SK-MEL-5 (cell line): ENCODE results near the gene C1QL1. TPM values are rescaled to one million over a fixed set of nuclear protein-coding genes. Genes with fewer than 3 reads are reported as not detected.

Experiments
- DNase-seq: peaks from one replicate; pipeline ENCODE4 v3.0.0-alpha.2; 2016; ENCODE audit warnings: low read depth, low spot score
- in situ Hi-C: cut with HindIII; loops from 2 replicates; pipeline ENCODE4 v1.10.0; 2016; ENCODE audit warnings: low sequenced_read_pairs, high pct_unique_total_duplicates, low pct_unique_long_range_greater_than_20kb
- total RNA-seq: library from RNA; depleted of rRNA; stranded (reverse); fragments of >200 nt; shearing (Covaris generic); gene quantifications from 2 replicates; pipeline ENCODE4 v1.2.3, GENCODE V29; 2014

Gene C1QL1
- total RNA-seq, 1 experiment from 2014 or later: 5.0 TPM

DNA sequence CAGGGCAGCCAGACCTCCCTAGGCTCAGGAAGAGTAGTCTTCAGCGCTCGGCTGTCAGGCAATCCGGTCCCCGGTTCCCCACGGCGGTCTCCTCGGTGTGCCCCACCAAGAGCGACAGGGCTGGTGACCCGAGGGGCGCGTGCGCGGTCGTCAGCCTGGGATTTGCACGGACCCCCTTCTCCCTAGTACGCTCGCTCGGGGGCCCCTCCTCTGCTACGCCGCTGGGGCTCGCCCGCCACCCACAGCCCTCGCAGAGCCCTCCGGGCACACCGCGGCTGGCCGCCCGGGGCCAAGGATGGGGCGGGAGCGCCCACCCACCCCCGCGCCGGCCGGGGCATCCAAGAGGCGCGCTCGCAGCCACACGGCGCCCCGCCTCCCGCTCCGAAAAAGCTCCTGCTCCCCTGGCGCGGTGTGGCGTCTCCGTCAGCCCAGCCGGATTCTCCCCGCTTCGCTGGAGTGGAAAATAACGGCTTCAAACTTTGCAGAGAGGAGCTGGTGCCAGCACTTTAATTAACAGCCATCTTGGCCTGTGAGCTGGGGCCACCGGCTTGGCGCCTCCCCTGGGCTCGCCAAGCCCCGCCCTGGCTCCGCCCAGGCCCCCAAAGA is 2.1 kb upstream of the C1QL1 start:
- in situ Hi-C loops: no loop called here
- DNase-seq: no peak

DNA sequence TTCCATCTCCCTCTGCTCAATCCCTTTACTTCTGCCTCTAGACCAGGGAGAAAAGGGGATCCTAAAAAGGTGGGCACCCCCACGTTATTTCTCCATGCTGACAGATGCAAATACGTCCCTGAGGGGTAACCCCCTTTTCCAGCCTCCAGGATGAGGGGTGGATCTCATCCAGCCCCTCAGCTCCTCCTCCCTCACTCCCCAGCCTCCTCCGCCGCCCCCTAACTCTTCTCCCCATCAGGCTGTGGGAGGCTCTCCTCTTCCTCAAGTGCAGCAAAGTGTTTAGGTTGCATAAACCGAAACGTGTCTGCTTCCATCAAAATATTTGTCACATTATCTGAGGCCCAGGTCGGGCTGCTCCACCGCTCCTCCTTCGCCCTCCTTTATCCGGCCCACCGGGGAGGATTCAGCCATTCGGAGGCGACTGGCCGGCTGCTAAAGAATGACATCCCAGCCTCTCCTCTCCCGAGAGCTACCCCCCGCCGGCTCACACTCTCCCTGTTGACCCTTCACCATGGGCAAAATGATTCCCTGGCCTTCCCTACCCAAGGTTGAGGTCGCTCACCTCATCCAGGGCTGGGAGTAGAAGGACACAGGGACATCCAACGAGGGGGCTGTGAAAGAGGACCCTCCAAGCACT is 1.2 kb upstream of the C1QL1 start:
- no peak for DNase-seq
- in situ Hi-C loops: no loop called here

DNA sequence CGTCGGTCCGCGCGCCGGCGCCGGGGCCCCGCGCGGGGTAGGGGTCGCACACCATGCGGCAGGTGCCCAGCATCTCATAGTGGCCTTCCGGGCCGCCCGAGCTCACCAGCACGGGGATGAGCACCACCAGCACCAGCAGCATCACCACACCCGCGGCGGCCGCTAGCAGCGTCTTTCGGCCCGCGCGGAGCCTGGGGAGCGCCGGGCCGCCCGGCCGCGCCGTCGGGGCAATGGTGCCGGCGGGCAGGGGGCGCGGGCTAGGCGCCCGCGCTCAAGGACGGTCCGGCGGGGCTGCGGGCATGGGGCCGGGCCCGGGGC is 237 bp downstream of the C1QL1 start:
- in situ Hi-C loops: no loop called here
- no peak for DNase-seq

DNA sequence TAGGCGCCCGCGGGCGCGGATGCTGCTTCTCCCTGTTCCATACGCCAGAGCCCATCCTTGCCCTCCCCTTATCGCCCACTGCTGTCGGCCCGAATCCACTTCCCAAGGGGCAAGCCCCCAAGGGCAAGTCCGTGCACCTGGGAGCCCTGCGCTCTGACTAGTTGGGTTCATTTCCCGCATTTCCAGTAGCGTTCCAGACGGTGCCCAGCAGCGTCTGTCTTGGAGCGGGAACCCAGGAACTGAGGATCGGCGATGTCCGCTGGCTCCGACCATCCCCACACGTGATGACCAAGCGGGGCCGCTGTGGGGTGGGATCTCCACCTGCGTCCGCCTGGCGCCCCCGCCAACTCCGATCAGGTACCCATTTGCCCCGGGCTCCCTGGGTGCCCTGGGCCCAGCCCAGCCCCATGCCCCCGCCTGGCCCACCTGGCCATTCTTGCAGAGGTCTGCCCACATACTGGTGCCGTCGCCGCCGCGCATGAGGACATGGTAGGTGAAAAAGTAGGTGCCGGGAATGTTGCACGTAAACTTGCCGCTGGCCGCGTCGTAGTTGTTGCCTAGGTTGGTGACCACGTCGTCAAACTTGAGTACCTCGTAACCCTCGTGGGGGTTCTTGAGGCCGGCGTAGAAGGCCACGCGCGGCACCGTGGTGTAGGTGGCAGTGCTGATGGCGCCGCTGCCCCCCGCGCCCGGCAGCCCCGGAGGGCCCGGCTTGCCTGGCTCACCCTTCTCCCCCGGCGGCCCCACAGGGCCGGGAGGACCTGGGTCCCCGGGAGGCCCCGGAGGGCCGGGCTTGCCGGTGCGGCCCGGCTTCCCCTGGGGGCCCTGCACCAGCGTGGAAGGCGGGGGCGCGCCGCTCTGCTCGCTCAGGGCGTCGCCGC is 837 bp downstream of the C1QL1 start:
- DNase-seq: no peak
- in situ Hi-C loops: no loop called here

DNA sequence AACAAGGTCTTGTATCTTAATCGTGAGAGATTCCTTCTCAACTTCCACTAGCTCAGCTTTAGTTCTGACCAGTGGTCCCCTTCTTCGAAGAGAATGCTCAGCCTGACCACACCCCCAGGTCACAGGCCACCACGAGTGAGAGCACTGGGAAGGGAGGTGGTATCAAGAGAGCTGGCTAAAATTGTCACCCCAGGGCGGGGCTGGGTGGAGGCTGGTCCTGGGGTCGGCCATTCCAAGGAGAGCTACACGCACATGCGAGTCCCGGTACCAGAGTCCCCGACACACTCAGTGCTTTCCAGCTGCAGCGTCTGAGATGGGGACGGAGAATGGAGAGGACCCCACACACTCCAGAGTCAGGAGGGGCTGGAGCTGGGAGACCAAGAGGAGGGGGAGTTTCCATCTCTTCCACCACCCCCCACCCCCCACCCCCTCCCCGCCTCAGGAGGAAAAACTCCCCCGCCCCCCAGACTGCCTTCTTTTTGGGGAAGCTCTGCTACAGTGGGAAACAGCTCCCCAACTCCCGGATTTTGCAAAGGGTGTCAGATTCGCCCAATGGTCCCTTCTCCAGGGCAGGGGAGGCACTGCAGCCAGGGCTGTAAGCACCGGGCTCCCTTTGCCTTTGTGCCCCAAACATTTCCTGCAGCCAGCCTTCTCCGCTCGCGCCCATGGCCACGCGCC is 1.6 kb downstream of the C1QL1 start:
- in situ Hi-C loops: no loop called here

DNA sequence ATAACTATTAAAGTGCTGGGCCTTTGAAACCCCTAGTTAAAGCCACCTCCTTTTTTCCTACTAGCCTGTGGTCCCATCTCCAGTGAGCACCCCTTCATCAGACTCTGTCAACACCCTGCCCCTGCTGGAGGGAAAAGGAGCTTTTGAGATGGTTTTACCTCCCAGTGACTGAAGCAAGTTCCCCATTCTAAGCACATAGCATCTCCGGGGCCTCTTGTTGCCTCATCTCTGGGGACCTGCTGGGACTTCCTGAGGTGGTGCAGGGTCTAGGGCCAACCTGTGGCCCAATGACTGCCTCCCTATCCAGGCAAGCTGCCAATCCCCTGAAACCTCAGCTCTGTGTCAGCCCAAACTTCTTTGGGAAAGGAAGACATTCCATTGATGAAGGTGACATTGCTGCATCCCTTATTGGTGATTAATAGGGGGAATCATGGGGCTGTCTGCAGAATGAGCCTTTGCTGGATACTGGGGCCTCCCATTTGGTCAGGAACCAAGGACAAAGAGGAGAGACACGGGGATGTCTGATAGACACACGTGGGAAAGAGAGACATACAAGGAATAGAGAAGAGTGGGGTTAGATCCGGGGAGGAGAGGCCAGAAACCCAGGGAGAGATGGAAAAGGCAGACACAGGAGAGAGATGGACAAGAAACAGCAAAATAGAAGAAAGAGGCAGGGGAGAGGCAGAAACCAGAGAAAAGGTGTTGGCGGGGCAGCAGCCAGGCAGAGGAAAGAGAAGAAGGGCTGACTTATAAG is 2.4 kb downstream of the C1QL1 start:
- DNase-seq: no peak
- in situ Hi-C loops: no loop called here

More for the DNA sequence above, 1.6 kb downstream of the C1QL1 start:
- DNase-seq: no peak

DNA sequence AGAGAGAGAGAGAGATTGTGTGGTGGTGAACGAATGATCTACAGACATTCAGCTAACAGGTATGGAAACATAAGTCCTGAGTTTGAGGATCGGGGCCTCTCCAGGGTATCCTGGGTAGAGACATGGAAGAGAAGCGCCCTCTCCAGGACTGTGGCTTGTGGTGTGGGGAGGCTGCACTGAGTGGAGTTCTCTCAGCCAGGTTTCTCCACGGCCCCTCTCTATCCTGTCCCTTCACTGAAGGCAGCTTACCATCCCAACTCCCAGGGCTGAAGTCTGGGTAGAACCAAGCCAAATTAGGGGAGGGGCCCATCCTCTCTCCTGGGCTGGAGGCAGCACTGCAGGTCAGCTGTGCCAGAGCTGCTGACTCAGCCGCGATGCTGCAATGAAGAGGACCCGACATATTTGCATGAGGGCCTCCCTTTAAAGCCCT is 6.2 kb downstream of the C1QL1 start:
- DNase-seq: peak; percentile 53
- in situ Hi-C loops: no loop called here

DNA sequence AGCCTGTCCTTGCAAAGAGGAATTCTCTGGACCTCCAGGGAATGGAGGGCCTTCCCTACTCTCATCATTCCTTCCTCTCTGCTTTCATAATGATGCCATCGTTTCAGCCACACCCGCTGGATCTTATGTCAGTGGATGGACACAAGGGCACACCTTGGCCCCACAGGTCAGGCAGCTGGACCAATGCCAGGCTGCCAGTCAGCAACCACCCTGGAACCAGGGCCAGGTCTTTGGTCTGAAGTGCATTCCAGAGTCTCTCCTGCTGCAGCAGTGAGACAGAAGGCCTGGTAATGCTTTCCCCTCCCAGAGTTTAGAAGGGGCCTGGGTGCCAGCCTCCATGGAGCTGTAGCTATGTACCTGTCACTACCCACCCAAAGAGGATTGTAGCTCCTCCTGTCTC is 7.4 kb downstream of the C1QL1 start:
- in situ Hi-C loops: no loop called here
- no peak for DNase-seq

DNA sequence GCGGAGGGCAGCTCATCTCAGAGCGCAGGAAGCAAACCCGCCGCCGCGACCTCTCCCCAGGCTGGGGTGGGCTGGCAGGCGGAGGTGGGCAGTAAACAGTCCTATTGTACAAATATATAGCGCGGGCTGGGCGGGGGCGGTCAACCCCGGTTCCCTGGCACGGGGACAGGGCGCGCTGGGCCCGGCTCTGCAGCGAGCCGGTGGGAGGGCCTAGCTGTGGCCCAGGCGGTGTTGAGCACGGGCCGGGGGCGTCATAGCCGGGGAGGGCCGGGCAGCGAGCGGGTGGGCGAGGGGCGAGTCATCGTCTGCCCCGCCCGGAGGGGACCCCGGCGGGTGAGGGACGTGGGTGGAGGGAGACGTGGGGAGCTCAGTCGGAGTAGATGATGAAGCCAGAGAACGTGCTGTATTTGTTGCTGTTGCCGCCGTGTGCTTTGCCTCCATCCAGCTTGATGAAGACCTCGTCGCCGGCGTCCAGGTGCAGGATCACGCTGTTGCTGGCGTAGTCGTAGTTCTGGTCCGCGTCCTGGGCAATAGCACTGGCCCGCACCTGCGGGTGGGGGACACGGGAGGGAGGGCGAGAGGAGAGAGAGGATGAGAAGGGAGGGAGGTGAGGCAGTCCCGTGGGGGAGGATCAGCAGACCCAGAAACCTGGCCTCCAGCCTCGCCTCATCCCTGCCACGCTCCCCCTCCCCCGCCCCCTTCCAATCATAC is 8.1 kb downstream of the C1QL1 start:
- DNase-seq: no peak
- in situ Hi-C loops: no loop called here

DNA sequence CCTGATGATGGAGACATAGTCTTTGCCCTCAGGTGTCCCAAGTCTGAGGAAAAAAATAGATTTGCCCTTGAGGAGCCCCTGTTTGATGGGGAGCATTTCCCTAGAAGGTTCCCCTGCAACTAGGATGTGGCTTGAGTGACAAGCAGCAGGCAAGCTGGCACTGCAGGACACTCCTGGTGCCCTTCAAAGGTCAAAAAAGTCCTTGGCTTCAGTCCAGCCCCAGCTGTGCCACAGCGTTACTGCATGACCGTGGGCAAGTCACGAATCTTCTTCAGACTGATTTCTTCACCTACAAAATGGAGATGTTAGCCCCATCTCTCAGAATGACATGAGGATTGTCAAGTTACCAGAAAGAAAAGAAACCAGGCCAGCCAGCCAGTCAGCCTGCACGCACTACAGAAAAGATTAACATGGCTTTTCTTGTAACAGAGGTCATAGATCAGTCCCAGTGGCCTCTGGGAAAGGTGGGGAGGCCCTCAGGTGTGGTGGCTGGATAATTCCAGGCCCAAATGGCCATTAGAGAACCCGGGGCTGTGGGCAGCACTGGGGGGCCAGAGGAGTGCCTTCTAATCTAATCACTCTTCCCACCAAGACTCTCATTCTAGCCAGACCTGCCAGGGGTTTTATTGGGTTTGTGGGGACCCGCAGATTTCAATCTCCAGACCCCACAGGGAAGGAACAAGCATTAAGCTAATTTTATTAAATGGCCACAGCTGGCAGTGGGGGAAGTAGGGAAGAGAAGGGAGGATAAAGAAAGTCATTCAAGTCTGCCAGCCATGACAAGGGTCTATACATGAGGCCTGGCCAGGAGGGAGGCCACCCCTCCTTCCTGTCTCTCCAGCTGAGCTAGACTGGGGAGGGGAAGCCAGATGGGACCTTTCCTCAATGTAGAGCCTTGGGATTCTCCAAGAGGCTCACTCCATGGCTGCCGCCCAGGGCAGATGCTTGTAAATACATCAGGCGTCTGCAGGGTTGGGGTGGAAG is 10.8 kb downstream of the C1QL1 start:
- peak; percentile 38 for DNase-seq
- in situ Hi-C loops: no loop called here

DNA sequence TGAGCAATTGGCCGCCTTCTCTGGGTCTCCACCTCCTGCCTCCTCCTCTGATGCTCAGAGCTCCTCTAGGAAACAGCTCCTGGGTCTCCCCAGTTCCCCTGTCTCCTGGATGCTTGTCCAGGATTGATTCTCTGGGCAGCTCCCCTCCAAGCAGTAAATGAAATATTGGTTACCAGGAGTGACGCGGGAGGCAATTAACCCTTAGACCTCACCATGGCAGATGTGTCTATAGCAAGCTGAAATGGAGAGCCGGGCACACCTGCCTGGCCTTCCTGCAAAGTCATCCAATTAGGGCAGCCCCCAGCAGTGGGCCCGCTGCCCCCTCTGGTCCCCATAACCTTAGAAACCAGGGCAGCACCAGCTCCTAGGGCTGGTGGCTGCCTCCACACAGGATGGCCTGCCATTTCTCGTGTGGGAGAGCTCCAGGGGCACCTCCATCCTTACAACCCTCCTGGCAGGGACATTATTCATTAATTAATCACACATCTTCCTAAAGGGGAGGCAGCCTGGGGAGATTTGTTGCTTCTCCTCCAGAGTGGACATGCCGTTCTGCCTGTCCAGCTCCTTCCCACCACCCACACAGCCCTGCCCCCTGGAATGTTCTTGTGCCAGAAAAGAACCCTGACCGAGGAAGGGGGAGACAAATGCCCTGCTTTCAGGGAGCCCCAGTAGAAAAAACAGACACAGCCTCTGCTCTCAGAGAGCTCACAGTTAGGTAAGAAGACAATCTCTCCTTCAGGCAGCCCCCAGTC is 12.3 kb downstream of the C1QL1 start:
- in situ Hi-C loops: no loop called here
- DNase-seq: no peak

DNA sequence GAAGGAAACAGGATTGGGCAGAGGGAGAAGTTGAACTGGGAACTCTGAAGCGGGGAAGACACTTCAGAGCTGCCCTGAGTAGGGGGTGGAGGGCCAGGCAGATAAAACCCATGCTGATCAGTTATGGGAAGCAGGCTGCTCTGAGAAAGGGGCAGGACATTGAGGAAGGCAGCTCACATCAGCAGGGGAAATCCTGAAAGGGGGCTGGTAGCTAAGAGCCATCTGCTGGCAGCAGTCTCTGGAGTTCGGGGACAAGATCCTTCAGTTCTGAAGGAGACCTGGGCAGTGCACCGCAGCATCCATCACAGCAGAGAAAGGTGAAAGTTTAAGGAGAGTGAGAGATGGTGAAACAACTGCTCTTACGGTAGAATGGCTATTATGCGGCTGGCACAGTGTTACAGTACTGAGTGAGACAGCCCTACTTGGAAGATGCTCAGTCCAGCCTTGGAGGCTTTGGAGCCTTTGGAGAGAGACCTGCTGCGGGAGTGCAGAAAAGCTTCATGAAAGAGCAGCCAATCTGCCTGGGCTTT is 15.1 kb downstream of the C1QL1 start:
- DNase-seq: no peak
- in situ Hi-C loops: no loop called here

DNA sequence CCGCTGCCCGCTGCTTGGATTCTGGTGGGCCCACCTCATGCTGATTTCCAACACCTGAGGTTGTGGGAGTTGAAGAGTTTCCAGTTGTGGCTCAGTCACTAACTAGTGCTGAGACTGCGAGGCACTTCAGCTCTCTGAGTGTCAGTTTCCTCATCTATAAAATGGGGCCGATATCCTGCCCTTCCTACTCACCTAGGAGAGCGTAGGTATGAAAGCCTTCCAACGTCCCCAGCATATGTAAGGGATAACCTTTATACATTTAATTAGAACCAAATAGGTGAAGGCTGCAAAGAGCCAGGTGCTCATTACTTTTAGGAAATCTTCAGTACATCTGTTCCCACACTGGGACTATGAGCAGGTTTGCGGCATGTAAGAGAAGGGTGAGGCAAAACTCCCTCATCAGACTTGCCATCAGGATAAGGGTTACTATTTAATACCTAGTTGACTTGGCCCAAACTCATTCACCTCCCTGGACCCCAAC is 19.7 kb downstream of the C1QL1 start:
- DNase-seq: no peak
- in situ Hi-C loops: no loop called here

DNA sequence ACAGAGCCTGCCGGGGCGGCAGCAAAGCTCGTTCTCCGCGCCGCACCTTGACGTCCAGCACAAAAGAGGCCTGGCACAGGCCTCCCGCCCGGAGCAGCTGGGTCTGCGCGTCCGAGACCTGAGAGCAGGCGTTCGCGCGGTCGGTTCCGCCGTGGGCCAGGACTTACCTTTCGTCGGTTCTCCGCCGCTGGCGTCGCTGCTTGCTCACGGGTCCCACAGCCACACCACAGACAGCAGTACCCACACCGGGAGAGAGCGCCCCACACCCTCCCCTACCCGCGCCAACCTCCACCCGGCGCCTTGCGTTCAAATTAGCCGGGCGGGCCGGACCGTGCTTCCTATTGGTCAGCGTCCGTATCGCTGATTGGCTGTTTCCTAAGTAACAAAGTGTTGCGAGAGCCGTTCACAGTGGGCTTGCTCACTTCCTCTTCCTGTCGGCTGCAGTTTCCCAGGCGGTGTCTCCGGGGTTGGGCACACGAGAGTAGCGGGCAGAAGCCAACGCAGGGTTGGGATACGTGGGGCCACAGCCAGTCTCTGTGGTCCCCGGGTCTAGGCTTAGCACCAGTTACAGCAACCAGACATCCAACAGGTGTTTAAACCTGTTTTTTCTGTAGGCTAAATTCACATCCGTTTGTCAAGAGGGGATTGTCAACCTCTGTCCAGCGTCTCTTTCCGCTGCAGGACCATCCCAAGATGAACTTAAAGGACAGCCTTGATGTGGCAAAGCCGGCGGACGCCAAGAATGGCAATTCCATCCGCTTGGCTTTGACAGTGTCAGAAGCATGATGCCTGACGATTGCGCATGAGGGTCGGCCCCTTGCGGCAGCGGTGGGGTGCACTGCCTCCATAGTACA is 20.4 kb downstream of the C1QL1 start, which contains the start of gene KIF18B:
Gene KIF18B, minus strand, starts transcription at position 313 of the 854 bp plus-strand sequence. CDS start 11,429 bp downstream, outside the sequence.
- peak; percentile 96 for DNase-seq
- in situ Hi-C loops: no loop called here
